ENCODE measurements around the gene KHDRBS2. TPM values are rescaled to one million over a fixed set of nuclear protein-coding genes. Genes with fewer than 3 reads are reported as not detected.

Gene KHDRBS2
- total and polyA plus RNA-seq, 2 of the 13 experiments (the other 11 are each of a cell fraction or from before 2014, with no cell fraction given) = not detected

DNA sequence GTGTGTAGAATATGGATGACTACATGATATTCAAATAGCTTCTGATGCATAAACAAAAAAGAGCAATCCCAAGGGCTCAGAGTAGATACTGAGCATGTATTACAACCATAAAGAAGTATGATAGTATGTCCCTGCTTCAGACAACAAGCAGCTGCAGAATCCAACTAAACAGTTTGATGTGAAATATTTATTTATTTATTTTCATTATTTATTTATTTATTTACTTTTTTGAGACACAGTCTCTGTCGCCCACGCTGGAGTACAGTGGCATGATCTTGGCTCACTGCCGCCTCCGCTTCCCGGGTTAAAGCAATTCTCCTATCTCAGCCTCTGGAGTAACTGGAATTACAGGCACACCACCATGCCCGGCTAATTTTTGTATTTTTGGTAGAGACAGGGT is 384.3 kb downstream of the KHDRBS2 start (continued):
- TF ChIP-seq, protein P1, sequence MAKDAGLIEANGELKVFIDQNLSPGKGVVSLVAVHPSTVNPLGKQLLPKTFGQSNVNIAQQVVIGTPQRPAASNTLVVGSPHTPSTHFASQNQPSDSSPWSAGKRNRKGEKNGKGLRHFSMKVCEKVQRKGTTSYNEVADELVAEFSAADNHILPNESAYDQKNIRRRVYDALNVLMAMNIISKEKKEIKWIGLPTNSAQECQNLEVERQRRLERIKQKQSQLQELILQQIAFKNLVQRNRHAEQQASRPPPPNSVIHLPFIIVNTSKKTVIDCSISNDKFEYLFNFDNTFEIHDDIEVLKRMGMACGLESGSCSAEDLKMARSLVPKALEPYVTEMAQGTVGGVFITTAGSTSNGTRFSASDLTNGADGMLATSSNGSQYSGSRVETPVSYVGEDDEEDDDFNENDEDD (CRISPR knock-in tag; IDR thresholded peaks at IDR 0.05; ENCODE audit: borderline replicate concordance) = no peak
- TF ChIP-seq, protein P2, sequence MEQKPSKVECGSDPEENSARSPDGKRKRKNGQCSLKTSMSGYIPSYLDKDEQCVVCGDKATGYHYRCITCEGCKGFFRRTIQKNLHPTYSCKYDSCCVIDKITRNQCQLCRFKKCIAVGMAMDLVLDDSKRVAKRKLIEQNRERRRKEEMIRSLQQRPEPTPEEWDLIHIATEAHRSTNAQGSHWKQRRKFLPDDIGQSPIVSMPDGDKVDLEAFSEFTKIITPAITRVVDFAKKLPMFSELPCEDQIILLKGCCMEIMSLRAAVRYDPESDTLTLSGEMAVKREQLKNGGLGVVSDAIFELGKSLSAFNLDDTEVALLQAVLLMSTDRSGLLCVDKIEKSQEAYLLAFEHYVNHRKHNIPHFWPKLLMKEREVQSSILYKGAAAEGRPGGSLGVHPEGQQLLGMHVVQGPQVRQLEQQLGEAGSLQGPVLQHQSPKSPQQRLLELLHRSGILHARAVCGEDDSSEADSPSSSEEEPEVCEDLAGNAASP (CRISPR knock-in tag; IDR thresholded peaks at IDR 0.05; ENCODE audit: borderline replicate concordance) = no peak
- TF ChIP-seq, protein P3, sequence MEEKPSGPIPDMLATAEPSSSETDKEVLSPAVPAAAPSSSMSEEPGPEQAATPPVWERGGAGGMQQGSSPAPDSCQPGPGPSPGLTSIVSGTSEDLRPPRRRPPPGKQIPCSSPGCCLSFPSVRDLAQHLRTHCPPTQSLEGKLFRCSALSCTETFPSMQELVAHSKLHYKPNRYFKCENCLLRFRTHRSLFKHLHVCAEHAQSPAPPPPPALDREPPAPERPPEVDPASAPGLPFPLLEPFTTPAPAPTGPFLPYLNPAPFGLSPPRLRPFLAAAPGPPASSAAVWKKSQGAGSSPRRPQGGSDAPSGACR (CRISPR knock-in tag; IDR thresholded peaks at IDR 0.05) = no peak
- TF ChIP-seq SRSF4 (IDR thresholded peaks at IDR 0.05; ENCODE audit: low read depth, low read length, poor library complexity, severe bottlenecking) = no peak
- TF ChIP-seq ZNF543 (CRISPR knock-in tag; IDR thresholded peaks at IDR 0.05) = no peak

DNA sequence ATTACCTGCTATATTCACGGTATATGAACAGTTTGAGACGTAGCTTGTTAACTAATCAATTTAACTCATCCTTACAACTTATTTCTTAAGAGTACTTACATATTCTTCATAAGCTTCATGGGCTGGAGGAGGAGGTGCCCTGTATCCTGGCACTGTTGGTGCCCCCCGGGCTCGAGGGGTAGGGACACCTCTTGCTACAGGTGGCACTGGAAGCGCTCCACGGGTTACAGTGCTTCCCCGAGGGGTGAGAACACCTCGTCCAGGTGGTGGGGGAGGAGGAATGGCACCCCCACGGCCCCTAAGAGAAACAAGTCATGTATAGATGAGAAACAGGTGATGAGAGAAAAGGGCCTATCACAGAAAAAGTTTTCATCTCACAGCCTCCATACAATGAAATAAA is 391.5 kb downstream of the KHDRBS2 start:
- in situ Hi-C loops (cut with HindIII; ENCODE audit: extremely low pct_ligation_motif_present, low pct_unique_long_range_greater_than_20kb) = no loop called here

More for the DNA sequence above, 391.5 kb downstream of the KHDRBS2 start:
- no peaks in the 10 kb centered on the region for H4K20me1 ChIP-seq (ENCODE audit: insufficient read depth, low read length)
- TF ChIP-seq ZBTB8A (CRISPR knock-in tag; IDR thresholded peaks at IDR 0.05; ENCODE audit: borderline replicate concordance, low read depth) = no peak
- H3K27ac ChIP-seq (ENCODE audit: extremely low read length, insufficient read depth, low read length) = no peak overlapping the region
- CTCF ChIA-PET (ENCODE audit: low intra/inter-chr PET ratio, low total read pairs) = no interaction called here
- intact Hi-C loops (cut with micrococcal nuclease; ENCODE audit: unreplicated experiment) = no loop called here
- H3K9ac ChIP-seq (ENCODE audit: insufficient read depth, low read depth, low read length) = no peak overlapping the region
- no peaks in the 10 kb centered on the region for H3K4me1 ChIP-seq (ENCODE audit: insufficient read depth, low read length)
- no peaks in the 10 kb centered on the region for H3K36me3 ChIP-seq (replicated peaks in 1 of 2; ENCODE audit: control insufficient read depth in 1 of 2, insufficient read depth in 2 of 2, low read length in 2 of 2)
- no peak overlapping the region for H3K4me3 ChIP-seq (replicated peaks in 1 of 3; ENCODE audit: insufficient read depth in 1 of 3, low read depth in 2 of 3, low read length in 3 of 3)
- FAIRE-seq = no peak
- H3K27me3 ChIP-seq (ENCODE audit: control insufficient read depth in 1 of 2, insufficient read depth in 2 of 2, low read length in 2 of 2) = no peaks in the 10 kb centered on the region
- WGBS (ENCODE audit: low lambda C conversion rate) = under 1% methylated on average over 9 of the region's 9 CpGs
- no peak overlapping the region for H2AFZ ChIP-seq (ENCODE audit: low read length)
- POLR2A ChIA-PET = no interaction called here
- no peaks in the 10 kb centered on the region for H3K79me2 ChIP-seq (ENCODE audit: insufficient read depth, low read length)
- DNase-seq (ENCODE audit: low spot score) = no peak
- no TSS peak for BruUV-seq (replicated peaks)
- no peak for ATAC-seq
- no peak overlapping the region for H3K4me2 ChIP-seq (ENCODE audit: low read depth, low read length)
- no peaks in the 10 kb centered on the region for H3K9me3 ChIP-seq (ENCODE audit: low read length)

All from HepG2 (cell line).